HG03565 (cell line): ENCODE data around the gene GTF3C5.
"Not testable (repeated sequence)": the region's sequence is repeated elsewhere in the genome, so short reads cannot be mapped to it uniquely, and the experiment has no call there.

Experiments
- ATAC-seq: cut with Tn5 transposase; IDR thresholded peaks from one replicate; pipeline ENCODE4 v1.9.1; 2021; ENCODE audit warnings: mild to moderate bottlenecking, moderate library complexity; ENCODE audit not compliant: unreplicated experiment

GTF3C5 gene

DNA sequence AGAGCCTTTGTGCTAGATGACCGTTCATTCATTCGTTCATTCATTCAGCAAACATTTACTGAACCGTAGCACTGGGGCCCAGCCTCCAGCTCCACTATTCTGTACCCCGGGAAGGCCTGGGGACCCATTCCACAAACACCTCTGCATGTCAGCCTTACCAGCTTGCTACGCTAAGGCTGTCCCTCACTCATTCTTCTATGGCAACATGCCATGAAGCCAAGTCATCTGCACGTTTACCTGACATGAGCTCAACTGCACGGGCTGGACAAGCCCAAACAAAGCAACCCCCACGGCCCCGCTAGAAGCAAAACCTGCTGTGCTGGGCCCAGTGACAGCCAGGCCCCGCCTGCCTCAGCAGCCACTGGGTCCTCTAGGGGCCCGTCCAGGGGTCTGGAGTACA is 37.0 kb downstream of the GTF3C5 start:
- ATAC-seq: no peak

DNA sequence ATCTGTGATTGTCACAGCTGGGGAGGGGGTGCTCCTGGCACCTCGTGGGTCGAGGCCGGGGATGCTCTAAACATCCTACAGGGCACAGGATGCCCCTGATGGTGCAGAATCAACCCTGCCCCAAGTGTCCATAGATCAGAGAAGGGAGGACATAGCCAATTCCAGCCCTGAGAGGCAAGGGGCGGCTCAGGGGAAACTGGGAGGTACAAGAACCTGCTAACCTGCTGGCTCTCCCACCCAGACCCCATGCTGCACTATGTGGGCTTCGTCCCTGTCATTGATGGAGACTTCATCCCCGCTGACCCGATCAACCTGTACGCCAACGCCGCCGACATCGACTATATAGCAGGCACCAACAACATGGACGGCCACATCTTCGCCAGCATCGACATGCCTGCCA is 37.6 kb downstream of the GTF3C5 start:
- not testable (repeated sequence) for ATAC-seq

DNA sequence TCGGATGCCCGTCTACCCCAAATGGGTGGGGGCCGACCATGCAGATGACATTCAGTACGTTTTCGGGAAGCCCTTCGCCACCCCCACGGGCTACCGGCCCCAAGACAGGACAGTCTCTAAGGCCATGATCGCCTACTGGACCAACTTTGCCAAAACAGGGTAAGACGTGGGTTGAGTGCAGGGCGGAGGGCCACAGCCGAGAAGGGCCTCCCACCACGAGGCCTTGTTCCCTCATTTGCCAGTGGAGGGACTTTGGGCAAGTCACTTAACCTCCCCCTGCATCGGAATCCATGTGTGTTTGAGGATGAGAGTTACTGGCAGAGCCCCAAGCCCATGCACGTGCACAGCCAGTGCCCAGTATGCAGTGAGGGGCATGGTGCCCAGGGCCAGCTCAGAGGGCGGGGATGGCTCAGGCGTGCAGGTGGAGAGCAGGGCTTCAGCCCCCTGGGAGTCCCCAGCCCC is 39.7 kb downstream of the GTF3C5 start:
- ATAC-seq: not testable (repeated sequence)

DNA sequence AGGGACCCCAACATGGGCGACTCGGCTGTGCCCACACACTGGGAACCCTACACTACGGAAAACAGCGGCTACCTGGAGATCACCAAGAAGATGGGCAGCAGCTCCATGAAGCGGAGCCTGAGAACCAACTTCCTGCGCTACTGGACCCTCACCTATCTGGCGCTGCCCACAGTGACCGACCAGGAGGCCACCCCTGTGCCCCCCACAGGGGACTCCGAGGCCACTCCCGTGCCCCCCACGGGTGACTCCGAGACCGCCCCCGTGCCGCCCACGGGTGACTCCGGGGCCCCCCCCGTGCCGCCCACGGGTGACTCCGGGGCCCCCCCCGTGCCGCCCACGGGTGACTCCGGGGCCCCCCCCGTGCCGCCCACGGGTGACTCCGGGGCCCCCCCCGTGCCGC is 40.2 kb downstream of the GTF3C5 start:
- ATAC-seq: not testable (repeated sequence)

DNA sequence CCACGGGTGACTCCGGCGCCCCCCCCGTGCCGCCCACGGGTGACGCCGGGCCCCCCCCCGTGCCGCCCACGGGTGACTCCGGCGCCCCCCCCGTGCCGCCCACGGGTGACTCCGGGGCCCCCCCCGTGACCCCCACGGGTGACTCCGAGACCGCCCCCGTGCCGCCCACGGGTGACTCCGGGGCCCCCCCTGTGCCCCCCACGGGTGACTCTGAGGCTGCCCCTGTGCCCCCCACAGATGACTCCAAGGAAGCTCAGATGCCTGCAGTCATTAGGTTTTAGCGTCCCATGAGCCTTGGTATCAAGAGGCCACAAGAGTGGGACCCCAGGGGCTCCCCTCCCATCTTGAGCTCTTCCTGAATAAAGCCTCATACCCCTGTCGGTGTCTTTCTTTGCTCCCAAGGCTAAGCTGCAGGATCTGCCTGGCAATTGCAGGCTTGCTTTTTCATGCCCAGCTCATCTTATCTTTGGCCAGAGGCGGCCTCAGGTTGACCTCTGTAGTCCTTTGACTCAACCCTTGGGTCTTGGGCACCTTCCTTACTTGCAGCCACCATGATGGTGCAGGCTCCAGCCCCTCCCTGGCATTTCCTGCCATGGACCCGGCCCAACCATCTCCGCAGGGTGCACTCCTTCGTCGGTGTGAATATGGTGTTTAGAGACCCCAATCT is 40.8 kb downstream of the GTF3C5 start:
- no peak for ATAC-seq

DNA sequence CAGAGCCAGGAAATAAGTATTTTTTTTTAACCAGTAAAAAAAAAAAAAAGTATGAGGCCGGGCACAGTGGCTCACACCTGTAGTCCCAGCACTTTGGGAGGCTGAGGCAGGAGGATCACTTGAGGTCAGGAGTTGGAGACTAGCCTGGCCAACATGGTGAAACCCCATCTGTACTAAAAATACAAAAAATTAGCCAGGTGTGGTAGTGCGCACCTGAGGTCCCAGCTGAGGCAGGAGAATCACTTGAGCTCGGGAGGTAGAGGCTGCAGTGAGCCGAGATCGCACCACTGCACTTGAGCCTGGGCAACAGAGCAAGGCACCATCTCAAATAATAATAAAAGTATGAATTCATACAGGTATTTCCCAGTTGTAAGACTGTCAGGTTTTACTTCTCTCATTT is 41.4 kb downstream of the GTF3C5 start:
- not testable (repeated sequence) for ATAC-seq

DNA sequence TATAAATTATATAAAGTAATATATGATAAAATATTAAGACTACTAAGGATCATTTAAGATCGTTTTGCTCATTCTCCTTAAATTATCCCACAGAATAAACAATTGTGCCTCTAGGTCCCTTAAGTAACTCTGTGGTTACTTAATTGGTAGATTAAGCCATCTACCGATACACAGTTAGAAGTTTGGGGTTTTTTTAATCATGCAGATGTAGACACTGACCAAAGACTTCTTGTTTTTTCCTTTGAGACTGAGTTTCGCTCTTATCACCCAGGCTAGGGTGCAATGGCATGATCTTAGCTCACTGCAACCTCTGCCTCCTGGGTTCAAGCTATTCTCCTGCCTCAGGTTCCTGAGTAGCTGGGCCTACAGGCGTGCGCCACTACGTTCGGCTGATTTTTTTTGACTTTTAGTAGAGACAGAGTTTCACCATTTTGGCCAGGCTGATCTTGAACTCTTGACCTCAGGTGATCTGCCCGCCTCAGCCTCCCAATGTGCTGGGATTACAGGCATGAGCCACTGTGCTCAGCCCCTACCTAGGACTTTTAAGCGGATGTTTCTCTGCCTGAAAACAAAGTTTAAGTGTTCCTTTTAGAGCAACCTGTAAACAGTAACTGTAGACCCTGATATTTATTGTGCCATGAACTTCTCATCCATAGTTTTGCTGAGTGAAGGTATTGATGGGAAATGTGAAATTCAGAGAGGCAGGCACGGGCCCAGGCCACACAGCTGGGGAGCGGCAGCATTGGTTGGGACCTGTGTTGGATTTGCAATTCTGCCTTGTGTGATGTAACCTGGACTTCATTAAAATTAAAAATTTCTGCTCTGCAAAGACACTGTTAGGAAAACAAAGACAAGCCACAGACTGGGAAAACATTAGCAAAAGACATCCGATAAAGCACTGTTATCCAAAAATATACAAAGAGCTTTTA is 42.6 kb downstream of the GTF3C5 start:
- no peak for ATAC-seq

DNA sequence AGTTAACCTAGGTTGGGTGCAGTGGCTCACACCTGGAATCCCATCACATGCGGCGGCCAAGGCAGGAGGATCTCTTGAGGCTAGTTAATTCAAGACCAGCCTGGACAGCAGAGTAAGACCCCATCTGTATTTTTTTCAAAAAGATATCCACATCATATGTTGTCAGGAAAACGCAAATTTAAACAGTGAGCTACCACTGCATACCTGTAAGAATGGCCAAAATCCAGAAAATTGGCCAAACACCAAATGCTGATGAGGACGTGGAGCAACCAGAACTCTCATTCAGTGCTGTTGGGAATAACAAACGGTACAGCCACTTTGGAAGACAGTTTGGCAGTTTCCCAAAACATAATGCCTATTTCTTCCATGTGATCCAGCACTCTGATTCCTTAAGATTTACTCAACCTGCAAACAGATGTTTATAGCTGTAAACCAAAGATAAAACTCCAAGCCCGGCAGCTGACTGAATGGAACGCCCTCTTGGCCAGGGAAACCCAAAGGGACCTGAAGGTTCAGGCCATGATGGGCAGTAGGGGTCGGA is 43.4 kb downstream of the GTF3C5 start:
- ATAC-seq: no peak

DNA sequence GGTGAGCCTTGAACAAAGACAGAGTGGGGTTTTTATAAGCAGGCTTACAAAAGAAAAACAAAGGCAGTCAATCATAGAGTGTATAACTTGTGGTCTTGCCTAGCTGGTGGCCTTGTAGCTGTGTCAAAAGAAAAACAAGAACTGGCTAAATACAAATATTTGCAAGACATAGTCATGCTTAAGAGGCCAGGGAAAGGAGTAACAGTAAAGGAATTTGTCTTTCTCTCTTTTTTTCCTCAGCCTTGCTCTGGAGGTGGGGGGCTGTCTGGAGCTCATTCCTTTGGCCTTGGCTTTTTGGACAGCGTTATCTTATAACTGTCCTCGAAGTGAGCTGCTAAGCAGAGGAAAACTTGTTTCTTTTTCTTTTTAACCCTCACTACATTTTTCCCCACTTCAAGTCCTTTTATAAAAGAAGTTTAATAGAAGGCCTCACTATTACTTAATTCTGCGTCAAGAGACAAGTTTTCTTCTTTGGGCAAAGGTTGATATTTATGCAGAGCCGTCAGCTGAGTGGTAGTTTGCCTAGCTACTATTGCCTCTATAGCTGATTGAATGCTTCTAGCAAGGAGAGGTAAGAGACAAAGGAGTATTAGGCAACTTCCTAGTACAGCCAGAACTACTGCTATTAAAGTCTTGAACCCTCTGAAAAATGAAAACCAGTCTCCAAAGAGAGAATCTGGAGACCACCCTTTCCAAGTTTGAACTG is 45.3 kb downstream of the GTF3C5 start:
- no peak for ATAC-seq

DNA sequence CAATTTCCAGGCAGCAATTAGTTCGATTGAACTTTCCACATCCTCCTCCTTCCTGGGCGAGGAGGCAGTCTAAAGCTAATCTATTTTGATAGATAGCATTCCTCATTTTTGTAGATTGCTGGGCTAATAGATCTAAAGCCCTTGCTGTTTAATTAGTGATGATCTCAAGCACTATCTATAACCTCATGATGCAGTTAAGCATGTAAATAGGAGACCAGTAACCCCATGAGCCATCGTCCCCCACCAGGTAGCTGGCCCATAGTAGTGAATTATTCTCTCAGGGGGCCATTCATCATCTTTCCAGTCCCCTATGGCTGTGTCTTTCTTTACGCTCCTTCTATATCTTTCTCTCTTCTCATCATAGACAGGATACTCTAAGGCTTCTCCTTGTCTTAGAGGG is 45.9 kb downstream of the GTF3C5 start:
- ATAC-seq: no peak

DNA sequence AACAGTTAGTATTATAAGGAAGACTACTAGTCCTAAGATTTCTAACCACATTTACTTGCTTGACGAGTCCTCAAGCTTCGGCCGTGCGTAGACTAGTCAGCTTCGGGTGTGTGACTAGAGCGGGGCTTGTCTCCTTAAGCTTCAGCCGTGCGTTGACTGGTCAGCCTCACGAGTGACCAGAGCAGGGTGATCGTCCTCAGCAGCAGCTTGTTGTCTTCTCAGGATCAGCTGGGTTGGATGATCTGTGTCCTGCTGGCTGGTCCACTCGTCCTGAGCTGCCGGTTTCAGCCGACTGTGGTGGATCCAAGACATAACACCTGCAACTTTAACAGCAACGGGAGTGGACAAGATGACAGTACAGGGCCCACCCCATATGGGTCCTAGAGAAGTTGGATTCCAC is 47.7 kb downstream of the GTF3C5 start:
- ATAC-seq: no peak

DNA sequence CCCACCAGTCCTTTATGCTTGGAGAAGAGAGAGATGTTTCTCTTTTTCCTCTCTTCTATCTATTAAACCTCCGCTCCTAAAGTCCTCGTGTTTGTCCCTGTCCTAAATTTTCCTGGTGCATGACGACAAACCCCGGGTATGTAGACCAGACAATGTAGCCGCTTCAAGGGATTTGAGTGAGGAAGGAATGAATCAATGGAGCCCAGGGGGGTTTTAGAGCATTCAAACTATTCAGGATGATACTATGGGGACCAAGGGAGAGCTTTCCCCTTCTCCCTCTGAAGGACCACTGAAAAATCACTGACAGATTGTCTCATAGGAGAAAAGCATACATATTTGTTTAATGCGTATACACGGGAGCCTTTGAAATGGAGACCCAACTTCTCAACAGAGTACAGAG is 49.4 kb downstream of the GTF3C5 start:
- no peak for ATAC-seq

DNA sequence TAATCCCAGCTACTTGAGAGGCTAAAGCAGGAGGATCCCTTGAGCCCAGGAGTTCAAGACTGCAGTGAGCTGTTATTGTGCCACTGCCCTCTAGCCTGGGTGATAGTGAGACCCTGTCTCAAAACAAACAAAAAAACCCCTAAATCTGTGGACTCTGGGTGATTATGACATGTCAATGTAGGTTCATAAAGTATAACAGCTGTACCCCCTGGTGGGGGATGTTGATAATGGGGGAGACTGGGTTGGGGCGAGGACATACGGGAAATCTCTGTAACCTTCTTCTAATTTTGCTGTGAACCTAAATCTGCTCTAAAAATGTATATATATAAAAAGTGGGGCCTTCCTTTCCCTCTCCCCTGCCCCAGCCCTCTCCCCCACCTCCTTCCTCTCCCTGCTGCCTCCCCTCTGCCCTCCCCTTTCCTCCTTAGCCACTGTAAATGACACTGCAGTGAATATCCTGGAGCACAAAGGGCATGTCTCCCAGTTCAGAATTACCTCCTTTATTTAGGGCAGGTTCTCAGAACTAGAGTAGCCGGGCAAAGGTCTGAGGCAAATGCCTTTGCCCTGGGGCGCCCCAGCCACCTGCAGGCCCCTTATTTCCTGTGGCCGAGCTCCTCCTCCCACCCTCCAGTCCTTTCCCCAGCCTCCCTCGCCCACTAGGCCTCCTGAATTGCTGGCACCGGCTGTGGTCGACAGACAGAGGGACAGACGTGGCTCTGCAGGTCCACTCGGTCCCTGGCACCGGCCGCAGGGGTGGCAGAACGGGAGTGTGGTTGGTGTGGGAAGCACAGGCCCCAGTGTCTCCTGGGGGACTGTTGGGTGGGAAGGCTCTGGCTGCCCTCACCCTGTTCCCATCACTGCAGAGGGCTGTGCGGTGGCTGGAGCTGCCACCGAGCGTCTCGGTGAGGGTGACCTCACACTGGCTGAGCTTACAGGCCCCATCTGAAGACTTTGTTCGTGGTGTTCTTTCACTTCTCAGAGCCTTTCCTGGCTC is 50.3 kb downstream of the GTF3C5 start:
- not testable (repeated sequence) for ATAC-seq

DNA sequence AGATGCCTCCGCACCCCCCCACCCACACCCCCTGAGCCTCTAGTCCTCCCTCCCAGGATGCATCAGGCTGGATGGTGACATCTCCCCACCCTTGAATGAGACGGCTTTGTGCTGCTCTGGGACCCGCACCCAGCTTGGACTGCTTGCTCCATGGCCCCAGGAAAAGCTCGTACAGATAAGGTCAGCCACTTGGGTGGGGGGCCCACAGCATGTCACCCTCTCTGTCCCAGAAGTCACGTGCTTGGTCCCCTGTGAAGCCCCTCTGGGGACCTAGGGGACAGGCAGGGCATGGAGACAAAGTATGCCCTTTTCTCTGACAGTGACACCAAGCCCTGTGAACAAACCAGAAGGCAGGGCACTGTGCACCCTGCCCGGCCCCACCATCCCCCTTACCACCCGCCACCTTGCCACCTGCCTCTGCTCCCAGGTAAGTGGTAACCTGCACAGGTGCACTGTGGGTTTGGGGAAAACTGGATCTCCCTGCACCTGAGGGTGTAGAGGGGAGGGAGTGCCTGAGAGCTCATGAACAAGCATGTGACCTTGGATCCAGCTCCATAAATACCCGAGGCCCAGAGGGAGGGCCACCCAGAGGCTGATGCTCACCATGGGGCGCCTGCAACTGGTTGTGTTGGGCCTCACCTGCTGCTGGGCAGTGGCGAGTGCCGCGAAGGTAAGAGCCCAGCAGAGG is 51.3 kb downstream of the GTF3C5 start:
- not testable (repeated sequence) for ATAC-seq

DNA sequence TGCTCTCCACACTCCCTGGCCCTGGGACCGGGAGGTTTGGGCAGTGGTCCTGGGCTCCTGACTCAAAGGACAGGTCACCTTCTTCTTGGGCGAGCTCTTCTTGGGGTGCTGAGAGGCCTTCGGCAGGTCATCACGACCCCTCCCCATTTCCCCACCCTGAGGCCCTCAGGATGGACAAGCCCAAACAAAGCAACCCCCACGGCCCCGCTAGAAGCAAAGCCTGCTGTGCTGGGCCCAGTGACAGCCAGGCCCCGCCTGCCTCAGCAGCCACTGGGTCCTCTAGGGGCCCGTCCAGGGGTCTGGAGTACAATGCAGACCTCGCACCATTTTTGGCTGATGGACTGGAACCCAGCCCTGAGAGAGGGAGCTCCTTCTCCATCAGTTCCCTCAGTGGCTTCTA is 52.9 kb downstream of the GTF3C5 start:
- ATAC-seq: not testable (repeated sequence)

DNA sequence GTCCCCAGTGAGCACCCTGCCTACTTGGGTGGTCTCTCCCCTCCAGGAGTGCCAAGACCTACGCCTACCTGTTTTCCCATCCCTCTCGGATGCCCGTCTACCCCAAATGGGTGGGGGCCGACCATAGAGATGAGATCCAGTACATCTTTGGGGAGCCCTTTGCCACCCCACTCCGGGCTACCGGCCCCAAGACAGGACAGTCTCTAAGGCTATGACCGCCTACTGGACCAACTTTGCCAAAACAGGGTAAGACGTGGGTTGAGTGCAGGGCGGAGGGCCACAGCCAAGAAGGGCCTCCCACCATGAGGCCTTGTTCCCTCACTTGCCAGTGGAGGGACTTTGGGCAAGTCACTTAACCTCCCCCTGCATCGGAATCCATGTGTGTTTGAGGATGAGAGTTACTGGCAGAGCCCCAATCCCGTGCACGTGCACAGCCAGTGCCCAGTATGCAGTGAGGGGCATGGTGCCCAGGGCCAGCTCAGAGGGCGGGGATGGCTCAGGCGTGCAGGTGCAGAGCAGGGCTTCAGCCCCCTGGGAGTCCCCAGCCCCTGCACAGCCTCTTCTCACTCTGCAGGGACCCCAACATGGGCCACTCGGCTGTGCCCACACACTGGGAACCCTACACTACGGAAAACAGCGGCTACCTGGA is 55.5 kb downstream of the GTF3C5 start:
- not testable (repeated sequence) for ATAC-seq

DNA sequence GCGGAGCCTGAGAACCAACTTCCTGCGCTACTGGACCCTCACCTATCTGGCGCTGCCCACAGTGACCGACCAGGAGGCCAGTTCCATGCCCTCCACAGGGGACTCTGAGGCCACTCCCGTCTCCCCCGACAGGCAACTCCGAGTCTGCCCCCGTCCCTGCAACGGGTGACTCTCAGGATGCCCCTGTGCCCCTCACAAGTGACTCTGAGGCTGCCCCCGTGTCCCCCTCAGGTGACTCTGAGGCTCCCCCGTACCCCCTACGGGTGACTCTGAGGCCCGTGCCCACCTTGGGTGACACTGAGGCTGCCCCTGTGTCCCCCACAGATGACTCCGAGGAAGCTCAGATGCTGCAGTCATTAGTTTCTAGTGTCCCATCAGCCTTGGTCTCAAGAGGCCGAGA is 56.1 kb downstream of the GTF3C5 start:
- no peak for ATAC-seq

DNA sequence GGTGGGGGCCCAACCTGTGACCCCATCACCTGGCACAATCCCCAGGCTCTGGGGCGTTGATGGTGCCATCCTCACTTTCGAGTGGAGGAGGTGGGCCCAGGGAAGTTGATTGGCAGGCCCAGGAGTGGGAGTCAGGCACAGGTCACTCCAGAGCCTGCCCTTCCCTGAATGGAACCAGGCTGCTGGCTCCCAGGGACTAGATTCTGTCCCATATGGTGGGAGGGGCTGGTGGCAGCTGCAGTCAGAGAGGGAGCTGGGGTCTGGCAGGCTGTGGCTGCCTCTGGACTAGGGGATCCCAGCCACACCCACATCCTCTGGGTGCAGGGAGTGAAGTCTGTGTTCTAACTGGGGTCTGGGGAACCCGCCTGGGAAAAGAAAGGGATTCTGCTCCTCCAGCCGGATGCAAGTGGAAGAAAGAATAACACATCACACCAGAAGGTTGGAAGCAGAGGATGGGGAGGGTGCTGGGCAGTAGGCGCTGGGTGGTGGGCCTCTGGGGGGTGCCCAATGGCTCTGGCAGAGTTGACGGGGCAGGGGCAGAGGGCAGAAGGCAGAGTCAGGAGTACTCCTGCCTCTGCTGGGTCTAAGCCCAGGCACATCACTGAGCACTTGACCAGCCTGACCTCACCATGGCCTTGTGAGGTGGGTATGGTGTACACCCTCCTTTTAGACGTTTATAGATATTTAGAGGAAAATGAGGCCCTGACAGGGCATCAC is 56.8 kb downstream of the GTF3C5 start:
- no peak for ATAC-seq
